DOHH2 (cell line): ENCODE measurements around the gene NOD2.

Source experiments
- CTCF ChIP-seq: fragments of 200-600 bp; sonication (generic); IDR thresholded peaks from one replicate; pipeline ENCODE4 v1.5.1; 2014; ENCODE audit warnings: antibody characterized with exemption, mild to moderate bottlenecking, low read depth, low read length; ENCODE audit not compliant: poor library complexity, severe bottlenecking
- EZH2phosphoT487 ChIP-seq: fragments of 200-600 bp; sonication (generic); IDR thresholded peaks from 2 replicates; pipeline ENCODE4 v1.6.1; 2017; ENCODE audit warnings: borderline replicate concordance, mild to moderate bottlenecking, antibody characterized with exemption, low read length, moderate library complexity, mixed read lengths

GRCh38 chr16:50708373-50709060 lies 15.1 kb downstream of the NOD2 start:
- TF ChIP-seq CTCF, result no peak
- TF ChIP-seq EZH2phosphoT487, result no peak
